Body of pancreas (tissue), 4 donors: ENCODE measurements around the gene ADAMTS17. TPM values are rescaled to one million over a fixed set of nuclear protein-coding genes. Genes with fewer than 3 reads are reported as not detected.

Source experiments
- ATAC-seq: fragments of 150-250 bp; one replicate; pipeline ENCODE4 v1.9.1; 2016
- DNase-seq, 4 donors: peaks; one replicate each; pipeline ENCODE4 v3.0.0-alpha.2; 2019
- H3K27ac ChIP-seq, 4 donors: fragments of 200-600 bp; sonication (generic); 1 replicate in 3 of 4; 2 replicates in 1 of 4; pipeline versions ENCODE4 v1.5.1 to v1.6.1; 2016 to 2019; ENCODE audit warnings: mild to moderate bottlenecking in 1 of 4, mixed read lengths in 1 of 4, moderate library complexity in 1 of 4
- H3K27me3 ChIP-seq, 2 donors: fragments of 200-600 bp; sonication (generic); one replicate each; pipeline ENCODE4 v1.6.0; 2016; ENCODE audit warnings: mild to moderate bottlenecking in 1 of 2
- H3K36me3 ChIP-seq, 2 donors: fragments of 200-600 bp; sonication (generic); replicated peaks in 1 of 2; 2 replicates each; pipeline ENCODE4 v1.5.1; 2016; ENCODE audit warnings: low read depth in 2 of 2; ENCODE audit not compliant: insufficient read depth in 1 of 2
- H3K4me1 ChIP-seq: fragments of 200-600 bp; sonication (generic); one replicate; pipeline ENCODE4 v1.6.0; 2016
- H3K4me3 ChIP-seq, 2 donors: fragments of 200-600 bp; sonication (generic); 1 replicate in 1 of 2; 2 replicates in 1 of 2; pipeline ENCODE4 v1.5.1; 2016 to 2019
- H3K9me3 ChIP-seq, 3 donors: fragments of 200-600 bp; sonication (generic); 1 replicate in 2 of 3; 2 replicates in 1 of 3; pipeline ENCODE4 v1.5.1; 2016
- CTCF ChIP-seq, 7 experiments: fragments of 450-650 bp in 4 of 7; fragments of 200-600 bp in 3 of 7; sonication (generic) in 3 of 7; IDR thresholded peaks; one replicate each; pipeline ENCODE4 v1.5.1; 2016 to 2019; ENCODE audit warnings: antibody characterized with exemption in 7 of 7
- POLR2A ChIP-seq, 3 donors: fragments of 450-650 bp; IDR thresholded peaks; one replicate each; pipeline ENCODE4 v1.6.1; 2016; ENCODE audit warnings: antibody characterized with exemption in 3 of 3, mild to moderate bottlenecking in 2 of 3
- WGBS, 2 donors: methylation state at CpG; one replicate each; pipeline ENCODE4 v1.1.5; 2017; 5-methylcytosine and 5-hydroxymethylcytosine counted together
- intact Hi-C: fragments of 100-400 bp; cut with DNase I; formaldehyde crosslinking; loops from one replicate; pipeline ENCODE4 v1.15.1; 2023
- total RNA-seq, 2 donors: library from RNA; depleted of rRNA; stranded (reverse); fragments of >200 nt; gene quantifications; one replicate each; pipeline ENCODE4 v1.1.0, GENCODE V29; 2016

Gene ADAMTS17
- total RNA-seq, 2 donors from 2014 or later = 24.6 to 26.0 TPM

GRCh38 chr15:99995543-99995942, 346.2 kb downstream of the ADAMTS17 start:
- 88 to 95% methylated on average over 11 of the region's 11 CpGs for WGBS, 2 donors
- H3K36me3 ChIP-seq = no peaks in the 10 kb centered on the region
- H3K27ac ChIP-seq = no peak overlapping the region
- H3K4me3 ChIP-seq = no peak overlapping the region
- H3K9me3 ChIP-seq = no peaks in the 10 kb centered on the region
- DNase-seq (no peak), ATAC-seq (no peak)
- no peaks in the 10 kb centered on the region for H3K27me3 ChIP-seq
- no peak for TF ChIP-seq CTCF (IDR thresholded peaks at IDR 0.05)
- TF ChIP-seq POLR2A (IDR thresholded peaks at IDR 0.05) = no peak
- H3K4me1 ChIP-seq = no peaks in the 10 kb centered on the region
- intact Hi-C loops = no loop called here

- Histone ChIP-seq H3K27me3 (no peaks in the 10 kb centered on the region), H3K27ac (no peak overlapping the region), H3K4me3 (no peak overlapping the region), H3K4me1 (no peaks in the 10 kb centered on the region), H3K36me3 (no peaks in the 10 kb centered on the region), H3K9me3 (no peaks in the 10 kb centered on the region)
- WGBS, 2 donors = 73 to 82% methylated on average over 6 of the region's 6 CpGs
- TF ChIP-seq POLR2A (IDR thresholded peaks at IDR 0.05) (no peak), CTCF (IDR thresholded peaks at IDR 0.05) (no peak)
- DNase-seq (no peak), ATAC-seq (no peak)
- intact Hi-C loops = no loop called here
Observed at GRCh38 chr15:99994849-99995248, 346.9 kb downstream of the ADAMTS17 start.

DNA sequence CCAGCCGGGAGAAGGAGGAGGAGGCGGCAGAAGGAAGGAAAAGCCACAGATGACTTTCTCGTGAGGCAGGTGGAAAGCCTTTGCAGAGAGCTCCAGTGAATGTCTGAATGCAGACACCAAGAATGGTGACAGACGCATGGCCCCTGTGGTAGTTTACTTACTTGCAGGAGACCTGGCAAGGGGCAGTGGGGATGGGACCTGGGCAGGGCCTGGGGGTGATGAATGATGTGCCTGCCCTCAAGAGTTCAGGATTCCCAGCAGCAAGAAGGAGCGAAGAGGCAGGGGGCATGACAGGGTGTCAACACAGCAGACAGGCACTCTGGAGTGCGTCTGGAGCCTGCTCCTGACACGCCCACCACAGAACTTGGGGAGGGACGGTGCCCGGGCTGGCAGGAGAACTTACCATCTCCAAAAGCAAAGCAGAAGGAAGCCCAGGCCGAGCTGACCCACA, 348.1 kb downstream of the ADAMTS17 start:
- Histone ChIP-seq H3K9me3 (no peaks in the 10 kb centered on the region), H3K36me3 (no peaks in the 10 kb centered on the region), H3K27ac (no peak overlapping the region), H3K4me3 (no peak overlapping the region), H3K27me3 (no peaks in the 10 kb centered on the region), H3K4me1 (no peaks in the 10 kb centered on the region)
- ATAC-seq (no peak), DNase-seq (no peak)
- WGBS, 2 donors = 82 to 92% methylated on average over 10 of the region's 10 CpGs
- intact Hi-C loops = no loop called here
- TF ChIP-seq POLR2A (IDR thresholded peaks at IDR 0.05) (no peak), CTCF (IDR thresholded peaks at IDR 0.05) (no peak)

GRCh38 chr15:99993262-99993661, 348.5 kb downstream of the ADAMTS17 start:
- Histone ChIP-seq H3K4me1 (no peaks in the 10 kb centered on the region), H3K4me3 (no peak overlapping the region), H3K27me3 (no peaks in the 10 kb centered on the region), H3K27ac (no peak overlapping the region), H3K9me3 (no peaks in the 10 kb centered on the region), H3K36me3 (no peaks in the 10 kb centered on the region)
- DNase-seq = no peak
- 93 to 95% methylated on average over 7 to 8 of the region's 8 CpGs for WGBS, 2 donors
- ATAC-seq = no peak
- TF ChIP-seq CTCF (IDR thresholded peaks at IDR 0.05) (no peak), POLR2A (IDR thresholded peaks at IDR 0.05) (no peak)
- intact Hi-C loops = no loop called here

- TF ChIP-seq POLR2A (IDR thresholded peaks at IDR 0.05) (no peak), CTCF (IDR thresholded peaks at IDR 0.05) (no peak)
- Histone ChIP-seq H3K9me3 (no peaks in the 10 kb centered on the region), H3K27ac (no peak overlapping the region), H3K27me3 (no peaks in the 10 kb centered on the region), H3K4me1 (no peaks in the 10 kb centered on the region), H3K36me3 (no peaks in the 10 kb centered on the region), H3K4me3 (no peak overlapping the region)
- 89 to 94% methylated on average over 26 to 28 of the region's 29 CpGs for WGBS, 2 donors
- DNase-seq (no peak), ATAC-seq (no peak)
- intact Hi-C loops = no loop called here
Observed at GRCh38 chr15:99992611-99993231, 349.1 kb downstream of the ADAMTS17 start.
